Nucleus accumbens (tissue), 56 donors: ENCODE data around the gene SPACA7.

Experiments used
- DNase-seq, 56 donors: peaks; one replicate each; lab custom pipeline; 2025; lab: John Stamatoyannopoulos, UW

The SPACA7 gene

GRCh38 chr13:112456138-112457056 lies 80.2 kb downstream of the SPACA7 start:
- DNase-seq: no peak

DNA sequence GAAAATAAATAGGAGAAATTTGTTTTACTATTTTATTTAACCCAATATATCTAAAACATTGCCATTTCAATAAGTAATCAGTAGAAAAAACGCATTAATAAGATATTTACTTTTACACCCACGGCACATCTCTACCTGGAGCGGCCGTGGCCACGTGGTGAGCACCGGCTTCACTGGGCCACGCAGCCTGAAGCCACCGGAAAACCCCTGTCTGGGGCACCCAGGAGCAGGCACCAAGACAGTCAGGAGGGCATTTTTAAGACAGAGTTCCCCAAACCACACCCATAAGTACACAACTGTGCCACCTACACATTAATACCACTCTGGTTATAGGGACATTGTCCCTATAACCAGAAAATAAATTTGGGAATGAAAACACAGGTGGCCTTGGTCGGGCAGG lies 80.9 kb downstream of the SPACA7 start:
- DNase-seq: no peak

GRCh38 chr13:112457485-112457884 lies 81.3 kb downstream of the SPACA7 start:
- no peak for DNase-seq

GRCh38 chr13:112462408-112462807 lies 86.3 kb downstream of the SPACA7 start:
- no peak for DNase-seq

DNA sequence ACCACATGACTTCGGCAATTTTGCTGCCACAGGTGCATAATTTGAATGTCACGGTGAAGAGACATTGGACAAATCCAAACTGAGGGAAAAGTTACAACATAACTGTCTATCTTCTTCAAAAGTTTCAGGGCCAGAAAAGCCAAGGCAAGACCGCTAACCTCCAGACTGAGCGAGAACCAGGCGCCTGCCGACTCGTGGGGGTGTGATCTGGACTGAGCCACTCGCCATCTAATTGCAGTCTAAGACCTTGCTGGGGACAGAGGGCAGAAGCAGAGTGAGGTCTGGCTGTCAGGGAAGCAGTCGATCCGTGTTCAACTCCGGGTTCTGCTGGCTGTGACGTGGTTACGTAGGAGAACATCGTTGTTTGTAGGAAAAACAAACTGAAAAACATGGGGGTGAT lies 88.6 kb downstream of the SPACA7 start:
- DNase-seq: no peak

GRCh38 chr13:112465251-112466131 lies 89.3 kb downstream of the SPACA7 start:
- no peak for DNase-seq

DNA sequence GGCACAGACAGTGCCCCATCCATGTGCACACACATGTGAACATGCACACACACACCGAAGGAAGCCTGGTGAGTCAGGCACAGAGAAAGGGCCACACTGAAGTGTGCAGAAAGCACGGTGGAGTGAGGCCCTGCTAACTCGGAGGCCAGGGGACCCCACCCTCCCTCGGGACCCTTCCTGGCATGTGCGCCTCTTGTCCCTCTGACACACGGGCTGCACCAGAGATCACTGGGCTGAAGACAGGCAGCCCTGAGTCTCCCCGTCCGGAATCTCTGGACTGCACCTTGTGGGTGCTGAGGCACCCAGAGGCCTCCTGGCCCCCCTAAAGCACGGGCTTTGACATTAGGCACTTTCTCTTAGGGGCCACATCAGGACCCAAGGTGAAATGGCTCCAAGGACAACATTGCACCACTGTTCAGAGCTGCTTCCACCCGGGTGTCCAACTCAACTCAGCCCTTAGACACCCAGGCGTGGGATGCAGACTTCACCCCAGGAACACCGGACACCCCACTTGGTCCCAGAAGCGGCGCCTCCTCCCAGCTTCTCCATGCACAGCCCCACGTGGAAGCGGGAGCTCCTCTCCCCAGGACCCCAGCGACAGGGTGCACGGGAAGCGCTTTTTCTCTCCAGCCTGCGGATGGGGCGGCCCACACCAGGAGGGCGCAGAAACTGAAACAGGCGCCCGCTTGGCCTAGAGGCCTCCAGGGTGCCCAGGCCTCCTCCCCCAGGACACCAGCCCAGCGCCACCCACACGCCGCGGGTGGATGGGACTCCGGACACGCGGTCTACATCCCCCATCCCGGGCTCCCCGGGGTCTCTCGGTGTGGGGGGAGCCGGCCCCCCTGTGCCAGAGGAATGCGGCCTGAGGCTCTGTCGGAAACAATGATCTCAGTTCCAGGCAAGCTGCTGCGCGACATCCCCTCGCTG lies 90.2 kb downstream of the SPACA7 start:
- no peak for DNase-seq

GRCh38 chr13:112467236-112467635 lies 91.1 kb downstream of the SPACA7 start:
- no peak for DNase-seq

GRCh38 chr13:112468069-112468468 lies 91.9 kb downstream of the SPACA7 start:
- no peak for DNase-seq

DNA sequence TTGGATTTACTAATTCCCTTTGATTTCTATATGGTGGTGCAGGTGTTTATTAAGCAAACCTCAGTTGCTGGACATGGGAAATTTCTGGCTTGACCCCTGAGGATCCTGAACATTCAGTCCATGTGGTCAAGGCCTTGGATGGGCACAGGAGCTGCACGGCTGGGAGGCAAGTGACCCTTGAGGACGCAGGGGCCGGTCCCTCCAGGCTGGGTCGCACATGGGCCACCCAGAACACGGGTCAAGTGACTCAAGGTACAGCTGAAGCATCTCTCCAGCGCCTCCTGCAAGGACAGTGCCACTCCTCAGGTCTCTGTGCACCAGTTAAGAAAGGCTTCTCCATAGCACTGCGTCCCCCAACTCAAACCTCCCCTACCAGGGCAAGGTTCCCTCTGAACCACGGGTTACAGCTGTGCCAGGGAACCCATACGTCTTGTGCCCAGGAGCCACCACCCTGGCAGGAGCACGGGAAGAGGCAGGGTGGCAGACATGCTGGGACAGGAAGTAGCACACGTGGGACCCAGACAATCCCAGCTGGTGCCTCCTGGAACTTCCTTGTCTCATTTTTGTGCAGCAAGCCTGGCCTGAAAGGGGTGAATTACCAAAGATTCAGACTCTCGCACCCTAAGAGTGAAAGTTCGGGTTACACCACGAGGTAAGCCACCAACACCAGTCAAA lies 93.1 kb downstream of the SPACA7 start:
- no peak for DNase-seq

DNA sequence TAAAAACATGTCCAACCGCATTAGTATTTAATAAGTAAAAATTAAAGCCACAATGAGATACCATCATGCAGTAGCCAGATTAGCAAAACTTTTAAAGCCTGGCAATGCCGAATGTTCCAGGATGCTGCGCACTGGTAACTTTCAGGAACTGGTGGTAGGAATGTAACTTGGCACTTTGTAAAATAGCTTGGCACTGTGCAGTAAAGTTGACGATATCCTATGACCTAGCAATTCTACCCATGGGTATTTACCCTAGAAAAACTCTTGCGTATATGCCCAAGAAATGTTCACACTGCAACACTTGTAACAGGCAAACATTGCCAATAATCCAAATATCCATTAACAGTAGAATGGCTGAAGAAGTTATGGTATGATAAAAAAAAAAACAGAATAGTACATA lies 97.7 kb downstream of the SPACA7 start:
- no peak for DNase-seq

DNA sequence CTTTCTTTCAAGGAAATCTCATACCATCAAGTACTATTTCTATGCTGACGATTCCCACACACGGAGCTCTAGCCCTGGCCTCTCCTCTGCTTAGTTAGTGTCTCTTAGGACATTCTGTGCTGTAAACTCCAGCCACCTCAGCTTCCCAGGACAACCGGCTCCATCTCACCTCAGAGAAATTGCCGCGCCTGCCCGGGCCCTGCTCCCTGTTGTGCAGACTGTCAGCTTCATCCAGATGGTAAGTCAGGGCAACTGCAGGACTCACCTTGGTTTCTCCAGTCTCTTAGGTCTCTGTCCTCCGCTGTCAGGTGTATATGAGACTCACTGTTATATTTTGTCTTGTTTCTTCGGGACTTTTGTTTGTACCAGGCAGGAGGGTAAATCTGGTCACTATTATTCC lies 98.7 kb downstream of the SPACA7 start:
- no peak for DNase-seq

DNA sequence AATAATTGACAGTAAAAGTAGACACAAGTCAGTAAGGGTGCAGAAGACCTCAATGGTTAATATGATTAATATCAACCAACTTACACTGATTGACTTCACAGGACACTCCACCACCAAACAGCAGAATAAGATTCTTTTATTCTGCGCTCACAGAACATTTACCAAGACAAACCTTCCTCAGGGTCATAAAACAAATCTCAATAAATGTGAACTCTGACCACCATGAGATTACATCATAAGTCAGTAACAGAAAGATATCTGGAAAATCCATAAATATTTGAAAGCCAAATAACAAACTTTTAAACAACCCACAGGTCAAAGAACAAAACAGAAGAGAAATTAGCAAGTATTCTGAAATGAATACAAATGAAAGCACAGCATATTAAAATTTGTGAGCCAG lies 99.7 kb downstream of the SPACA7 start:
- no peak for DNase-seq

DNA sequence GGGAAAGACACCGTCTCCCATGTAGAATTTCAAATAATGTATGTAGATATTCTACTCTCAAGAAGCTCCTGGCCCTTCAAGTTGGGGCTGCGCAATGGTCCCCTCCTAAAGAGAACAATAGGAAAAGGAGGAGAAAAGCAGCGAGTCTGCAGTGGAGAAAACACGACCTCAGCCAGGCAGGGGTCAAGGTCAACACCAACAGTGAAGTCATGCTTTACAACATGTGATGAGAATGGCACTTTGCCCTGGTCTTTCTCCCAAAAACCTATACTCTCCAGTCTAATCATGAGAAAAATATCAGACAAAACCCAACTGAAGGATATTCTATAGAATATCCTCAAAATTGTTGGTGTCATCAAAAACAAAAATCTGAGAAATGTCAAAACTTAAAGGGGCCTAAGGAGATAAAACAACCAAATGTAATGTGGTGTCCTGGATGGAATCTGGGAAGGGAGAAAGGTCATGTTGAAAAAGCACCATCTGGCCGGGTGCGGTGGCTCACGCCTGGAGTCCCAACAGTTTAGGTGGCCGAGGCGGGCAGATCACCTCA lies 101.0 kb downstream of the SPACA7 start:
- no peak for DNase-seq

DNA sequence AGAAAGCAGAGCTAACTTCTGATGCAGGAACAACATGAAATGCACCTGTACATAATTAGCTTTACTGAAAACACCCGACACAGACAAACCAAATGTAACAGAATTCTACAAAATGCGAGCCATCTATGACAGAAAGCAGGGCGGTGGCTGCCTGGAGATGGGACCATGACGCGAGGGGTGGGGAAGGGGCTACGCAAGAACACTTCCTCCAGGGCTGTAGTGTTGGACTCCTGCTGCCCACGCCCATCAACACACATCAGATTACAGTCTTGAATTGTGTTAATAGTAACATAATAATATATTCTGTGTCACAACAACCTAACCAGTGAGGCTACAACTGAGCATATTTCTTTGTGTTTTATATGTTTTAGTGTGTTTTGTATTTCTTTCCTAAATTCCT lies 103.2 kb downstream of the SPACA7 start:
- no peak for DNase-seq

DNA sequence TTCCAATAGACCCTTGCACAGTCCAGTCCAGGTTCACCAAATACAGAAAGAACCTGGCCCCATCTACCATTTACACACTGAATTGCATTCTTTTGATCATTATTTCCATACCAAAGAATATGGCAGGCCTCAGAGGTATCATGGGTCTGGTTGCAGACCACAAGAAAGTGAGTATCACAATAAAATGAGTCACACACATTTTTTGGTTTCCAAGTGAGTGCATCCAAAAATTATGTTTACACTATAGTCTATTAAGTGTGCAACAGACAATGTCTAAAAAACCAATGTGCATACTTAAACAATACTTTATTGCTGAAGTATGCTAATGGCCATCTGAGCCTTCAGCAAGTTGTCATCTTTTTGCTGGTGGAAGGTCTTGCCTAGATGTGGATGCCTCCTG lies 105.3 kb downstream of the SPACA7 start:
- DNase-seq: no peak

DNA sequence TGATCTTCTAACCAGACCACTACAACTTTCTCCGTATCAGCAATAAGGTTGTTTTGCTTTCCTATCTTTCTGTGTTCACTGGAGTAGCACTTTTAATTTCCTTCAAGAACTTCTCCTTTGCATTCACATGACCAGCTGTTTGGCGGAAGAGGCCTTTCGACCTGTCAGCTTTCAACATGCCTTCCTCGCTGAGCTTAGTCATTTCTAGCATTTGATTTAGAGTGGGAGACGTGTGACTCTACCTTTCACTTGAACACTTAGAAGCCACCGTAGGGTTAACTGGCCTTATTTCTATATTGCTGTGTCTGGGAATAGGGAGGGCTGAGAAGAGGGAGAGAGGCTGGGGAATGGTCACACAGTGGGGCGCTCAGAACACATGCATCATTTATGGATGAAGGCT lies 107.1 kb downstream of the SPACA7 start:
- DNase-seq: no peak
